ENCODE measurements around the gene MAFF.

The MAFF gene

DNA sequence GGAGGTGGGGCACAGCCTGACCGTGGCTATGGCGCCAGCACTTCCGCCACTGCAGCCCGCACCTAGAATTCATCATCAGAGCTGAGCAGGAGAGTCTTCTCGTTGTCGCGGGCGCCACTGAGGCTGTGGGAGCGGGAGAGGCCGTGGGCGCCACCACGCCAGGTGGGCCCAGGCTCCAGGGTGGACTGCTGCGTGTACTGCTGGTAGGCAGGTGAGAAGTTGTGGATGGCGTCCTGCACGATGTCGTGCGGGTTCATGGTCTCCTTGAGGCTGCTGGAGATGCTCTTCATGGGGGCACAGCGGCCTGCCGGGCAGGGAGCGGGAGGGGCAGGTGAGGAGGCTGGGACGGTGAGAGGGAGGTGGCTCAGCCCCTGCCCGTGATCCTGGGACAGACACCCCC lies 19.6 kb downstream of the MAFF start:
- TF ChIP-seq, protein P1, sequence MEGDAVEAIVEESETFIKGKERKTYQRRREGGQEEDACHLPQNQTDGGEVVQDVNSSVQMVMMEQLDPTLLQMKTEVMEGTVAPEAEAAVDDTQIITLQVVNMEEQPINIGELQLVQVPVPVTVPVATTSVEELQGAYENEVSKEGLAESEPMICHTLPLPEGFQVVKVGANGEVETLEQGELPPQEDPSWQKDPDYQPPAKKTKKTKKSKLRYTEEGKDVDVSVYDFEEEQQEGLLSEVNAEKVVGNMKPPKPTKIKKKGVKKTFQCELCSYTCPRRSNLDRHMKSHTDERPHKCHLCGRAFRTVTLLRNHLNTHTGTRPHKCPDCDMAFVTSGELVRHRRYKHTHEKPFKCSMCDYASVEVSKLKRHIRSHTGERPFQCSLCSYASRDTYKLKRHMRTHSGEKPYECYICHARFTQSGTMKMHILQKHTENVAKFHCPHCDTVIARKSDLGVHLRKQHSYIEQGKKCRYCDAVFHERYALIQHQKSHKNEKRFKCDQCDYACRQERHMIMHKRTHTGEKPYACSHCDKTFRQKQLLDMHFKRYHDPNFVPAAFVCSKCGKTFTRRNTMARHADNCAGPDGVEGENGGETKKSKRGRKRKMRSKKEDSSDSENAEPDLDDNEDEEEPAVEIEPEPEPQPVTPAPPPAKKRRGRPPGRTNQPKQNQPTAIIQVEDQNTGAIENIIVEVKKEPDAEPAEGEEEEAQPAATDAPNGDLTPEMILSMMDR (IDR thresholded peaks at IDR 0.05; ENCODE audit: unreplicated experiment in 3 of 3), result no peak
- Mint-ChIP-seq H3K27me3 (ENCODE audit: low read depth) (no peaks in the 10 kb centered on the region), H3K9me3 (no peaks in the 10 kb centered on the region), H3K4me3 (no peak overlapping the region), H3K27ac (no peak overlapping the region), H3K36me3 (ENCODE audit: low read depth) (peaks cover 14% of the 10 kb centered on the region), H3K4me1 (peaks cover 19% of the 10 kb centered on the region)

DNA sequence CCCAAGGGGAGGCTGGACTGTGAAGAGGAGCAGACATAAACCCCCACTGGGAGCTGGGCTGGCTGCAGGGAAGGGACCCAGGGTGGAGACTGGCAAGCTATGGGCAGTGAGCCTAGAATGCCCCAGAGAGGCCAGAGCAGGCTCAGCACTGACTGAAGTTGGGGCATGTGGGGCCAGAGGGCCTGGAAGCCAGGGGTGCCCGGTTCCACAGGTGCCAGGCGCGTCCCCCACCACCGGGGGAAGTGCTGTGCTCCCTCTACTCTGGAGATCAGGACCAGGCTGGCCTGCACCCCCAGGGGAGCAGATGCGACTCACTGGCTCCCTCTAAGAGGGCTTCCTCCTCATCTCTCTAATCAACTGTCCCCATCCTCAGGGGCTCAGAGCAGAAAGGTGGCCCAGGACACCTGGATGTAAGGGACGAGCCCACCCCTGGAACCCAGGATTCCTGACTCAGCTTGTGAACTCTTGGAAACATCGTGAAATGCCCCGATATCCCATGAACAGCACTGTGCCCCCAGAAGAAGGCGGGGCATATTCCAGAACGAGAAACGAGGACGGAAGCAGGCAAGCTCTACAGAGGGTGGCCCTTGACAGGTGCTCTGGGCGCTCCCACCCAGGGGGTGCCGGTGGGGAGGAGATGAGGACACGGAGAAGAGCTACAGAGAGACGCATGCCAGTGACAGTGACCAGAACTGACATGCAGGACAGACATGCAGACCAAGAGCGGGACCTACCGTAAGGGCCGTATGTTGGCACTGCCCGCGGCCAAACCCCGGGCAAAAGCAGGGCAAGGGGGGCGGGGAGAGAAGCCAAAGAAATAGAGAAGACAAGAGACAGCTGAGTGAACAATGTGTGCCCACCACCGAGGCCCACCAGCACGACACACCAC lies 20.4 kb downstream of the MAFF start:
- H3K27me3 Mint-ChIP-seq (ENCODE audit: low read depth), result no peaks in the 10 kb centered on the region
- TF ChIP-seq, protein P1 (IDR thresholded peaks at IDR 0.05; ENCODE audit: unreplicated experiment in 3 of 3), result no peak
- peaks cover 19% of the 10 kb centered on the region for H3K4me1 Mint-ChIP-seq
- H3K36me3 Mint-ChIP-seq (ENCODE audit: low read depth), result peaks cover 12% of the 10 kb centered on the region
- H3K4me3 Mint-ChIP-seq, result no peak overlapping the region
- no peak overlapping the region for H3K27ac Mint-ChIP-seq
- no peaks in the 10 kb centered on the region for H3K9me3 Mint-ChIP-seq

DNA sequence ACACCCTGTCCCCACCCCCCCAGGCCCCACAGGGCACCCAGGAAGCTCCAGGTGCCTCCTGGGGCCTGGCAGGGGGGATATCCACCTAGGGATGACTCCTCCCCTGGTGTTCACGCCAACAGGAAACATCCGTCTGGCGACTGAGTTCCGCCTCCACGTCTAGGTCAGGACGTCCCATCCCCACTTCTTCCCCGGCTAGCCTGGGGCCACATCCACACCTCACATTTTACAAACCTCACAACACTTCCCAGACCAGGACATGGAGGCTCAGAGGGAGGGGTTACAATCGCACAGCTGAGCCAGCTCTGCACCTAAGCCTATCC lies 21.0 kb downstream of the MAFF start:
- no peak overlapping the region for H3K4me3 Mint-ChIP-seq
- peaks cover 12% of the 10 kb centered on the region for H3K36me3 Mint-ChIP-seq (ENCODE audit: low read depth)
- H3K4me1 Mint-ChIP-seq, result peaks cover 18% of the 10 kb centered on the region
- H3K27me3 Mint-ChIP-seq (ENCODE audit: low read depth), result no peaks in the 10 kb centered on the region
- TF ChIP-seq, protein P1 (IDR thresholded peaks at IDR 0.05; ENCODE audit: unreplicated experiment in 3 of 3), result no peak
- H3K27ac Mint-ChIP-seq, result no peak overlapping the region
- no peaks in the 10 kb centered on the region for H3K9me3 Mint-ChIP-seq

DNA sequence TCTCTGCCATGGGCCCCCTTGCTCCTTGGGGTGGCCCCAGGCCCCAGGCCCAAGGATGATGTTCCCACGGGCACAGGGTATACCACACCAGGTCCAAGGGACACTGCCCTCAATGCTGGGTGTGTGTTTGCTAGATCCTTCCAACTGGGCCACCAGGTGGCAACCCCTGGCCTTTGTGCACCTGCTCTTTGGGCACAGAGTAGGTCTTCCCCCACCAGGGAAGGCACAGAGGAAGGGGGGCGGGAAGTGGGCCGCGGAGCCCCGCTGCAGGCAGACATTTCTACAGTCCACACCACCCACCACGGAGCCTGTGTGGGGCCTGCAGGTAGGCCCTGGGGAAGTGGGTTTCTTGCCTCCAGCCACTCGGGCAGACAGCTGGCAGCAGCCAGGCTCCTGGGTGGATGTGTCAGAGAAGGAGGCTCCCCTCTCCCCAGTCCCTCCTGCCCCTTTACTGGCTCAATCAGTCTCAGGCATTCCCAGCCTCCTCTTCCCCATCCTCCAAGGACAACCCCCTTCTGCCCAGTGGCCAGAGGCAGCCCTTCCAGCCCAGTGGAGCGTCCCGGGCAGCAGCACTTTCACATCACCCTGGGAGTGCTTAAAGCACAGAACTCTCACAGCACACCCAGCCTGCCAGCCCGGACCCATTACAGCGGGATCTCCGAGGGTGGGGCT lies 21.6 kb downstream of the MAFF start:
- H3K27me3 Mint-ChIP-seq (ENCODE audit: low read depth), result no peaks in the 10 kb centered on the region
- H3K4me3 Mint-ChIP-seq, result no peak overlapping the region
- peaks cover 12% of the 10 kb centered on the region for H3K36me3 Mint-ChIP-seq (ENCODE audit: low read depth)
- TF ChIP-seq, protein P1 (IDR thresholded peaks at IDR 0.05; ENCODE audit: unreplicated experiment in 3 of 3), result no peak
- peak overlapping the region in 1 of 3 experiments; percentile 29 for H3K27ac Mint-ChIP-seq
- no peaks in the 10 kb centered on the region for H3K9me3 Mint-ChIP-seq
- peaks cover 11% of the 10 kb centered on the region for H3K4me1 Mint-ChIP-seq

DNA sequence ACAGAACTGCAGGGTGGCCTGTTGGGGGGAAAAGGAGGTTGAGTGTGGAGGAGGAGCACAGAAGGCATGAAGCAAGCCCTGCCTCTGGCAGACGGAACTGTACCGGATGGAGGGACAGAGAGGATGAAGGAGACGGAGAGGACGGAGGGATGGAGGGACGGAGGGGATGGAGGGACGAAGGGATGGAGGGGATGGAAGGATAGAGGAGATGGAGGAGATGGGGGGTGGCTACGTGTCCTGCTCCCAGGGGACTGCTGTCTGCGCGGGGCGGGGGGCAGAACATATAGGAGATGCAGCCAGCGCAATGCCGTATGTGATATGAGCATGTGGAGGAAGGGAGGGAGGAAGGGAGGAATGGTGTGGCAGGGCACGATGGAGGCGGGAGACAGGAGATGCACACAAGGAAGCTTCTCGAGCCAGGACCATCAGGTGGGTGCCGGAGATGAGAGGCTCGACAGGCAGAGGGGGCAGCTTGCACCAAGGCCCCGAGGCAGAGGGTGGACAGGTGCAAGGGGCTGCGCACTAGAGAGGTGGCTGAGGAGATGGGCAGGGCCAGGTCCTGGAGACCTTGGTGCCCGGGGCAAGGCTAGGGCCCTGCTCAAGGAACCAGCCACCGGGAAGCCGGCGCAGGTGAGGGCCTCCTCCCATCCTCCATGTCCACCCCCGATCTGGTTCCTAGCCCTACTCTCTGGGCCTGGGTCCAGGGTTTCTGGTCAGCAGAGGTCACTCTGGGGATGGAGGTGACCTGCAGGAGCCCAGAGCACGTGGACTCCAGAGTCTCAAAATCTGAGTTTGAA lies 25.3 kb downstream of the MAFF start:
- TF ChIP-seq, protein P1 (IDR thresholded peaks at IDR 0.05; ENCODE audit: unreplicated experiment in 3 of 3), result no peak
- H3K9me3 Mint-ChIP-seq, result no peaks in the 10 kb centered on the region
- no peaks in the 10 kb centered on the region for H3K4me1 Mint-ChIP-seq
- peaks cover 32% of the 10 kb centered on the region for H3K36me3 Mint-ChIP-seq (ENCODE audit: low read depth)
- H3K27ac Mint-ChIP-seq, result no peak overlapping the region
- H3K27me3 Mint-ChIP-seq (ENCODE audit: low read depth), result no peaks in the 10 kb centered on the region
- no peak overlapping the region for H3K4me3 Mint-ChIP-seq
